ENCODE results near the gene PDCD7.
"Not testable (repeated sequence)": the region's sequence is repeated elsewhere in the genome, so short reads cannot be mapped to it uniquely, and the experiment has no call there.

The PDCD7 gene, protein sequence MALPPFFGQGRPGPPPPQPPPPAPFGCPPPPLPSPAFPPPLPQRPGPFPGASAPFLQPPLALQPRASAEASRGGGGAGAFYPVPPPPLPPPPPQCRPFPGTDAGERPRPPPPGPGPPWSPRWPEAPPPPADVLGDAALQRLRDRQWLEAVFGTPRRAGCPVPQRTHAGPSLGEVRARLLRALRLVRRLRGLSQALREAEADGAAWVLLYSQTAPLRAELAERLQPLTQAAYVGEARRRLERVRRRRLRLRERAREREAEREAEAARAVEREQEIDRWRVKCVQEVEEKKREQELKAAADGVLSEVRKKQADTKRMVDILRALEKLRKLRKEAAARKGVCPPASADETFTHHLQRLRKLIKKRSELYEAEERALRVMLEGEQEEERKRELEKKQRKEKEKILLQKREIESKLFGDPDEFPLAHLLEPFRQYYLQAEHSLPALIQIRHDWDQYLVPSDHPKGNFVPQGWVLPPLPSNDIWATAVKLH

DNA sequence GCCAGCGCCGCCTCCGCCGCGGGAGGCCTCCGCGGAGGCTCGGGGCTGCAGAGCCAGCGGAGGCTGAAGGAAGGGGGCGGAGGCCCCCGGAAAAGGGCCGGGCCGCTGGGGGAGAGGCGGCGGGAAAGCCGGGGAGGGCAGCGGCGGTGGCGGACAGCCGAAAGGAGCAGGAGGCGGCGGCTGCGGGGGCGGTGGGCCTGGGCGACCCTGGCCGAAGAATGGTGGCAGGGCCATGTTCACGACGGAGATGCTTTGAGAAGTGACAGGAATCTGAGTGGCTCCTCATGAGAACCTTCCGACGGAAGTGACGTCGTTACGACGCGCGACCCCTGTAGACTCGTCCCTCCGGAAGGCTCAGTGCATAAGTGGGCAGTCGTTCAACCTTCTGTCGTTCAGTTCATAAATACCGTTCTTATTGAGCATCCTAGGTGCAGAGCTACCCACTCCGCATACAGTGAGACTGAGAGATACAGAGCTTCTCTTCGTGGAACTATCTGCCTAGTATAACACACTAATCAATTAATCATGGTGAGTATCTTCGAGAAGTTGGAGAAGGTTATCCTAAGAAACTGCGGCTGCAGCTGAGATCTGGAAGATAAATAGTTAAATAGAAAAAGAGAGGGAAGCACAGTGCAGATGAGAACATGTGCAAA is at the start of gene PDCD7:
Gene PDCD7, minus strand, starts transcription at position 261 of the 653 bp plus-strand sequence. Its CDS starts 27 bp downstream, at position 234.
- DNase-seq: peak; percentile 67 to 82

DNA sequence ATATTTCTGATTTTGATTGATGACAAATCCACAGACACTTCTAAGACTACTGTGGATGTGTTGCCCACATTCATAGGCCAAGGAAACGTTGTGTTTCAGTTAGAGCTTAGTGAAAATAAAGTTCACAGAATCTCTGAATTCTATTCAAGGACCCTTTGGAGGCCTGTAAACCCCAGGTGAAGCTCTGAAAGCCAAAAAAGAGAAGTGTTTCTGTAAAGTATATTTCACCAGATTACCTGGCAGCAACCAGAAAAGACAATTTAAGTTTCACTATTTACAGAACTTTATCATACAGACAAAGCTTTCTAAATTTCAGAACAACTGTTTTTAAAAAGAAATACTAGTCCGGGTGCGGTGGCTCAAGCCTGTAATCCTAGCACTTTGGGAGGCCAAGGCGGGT is 48.9 kb upstream of the PDCD7 start:
- no peak for DNase-seq

DNA sequence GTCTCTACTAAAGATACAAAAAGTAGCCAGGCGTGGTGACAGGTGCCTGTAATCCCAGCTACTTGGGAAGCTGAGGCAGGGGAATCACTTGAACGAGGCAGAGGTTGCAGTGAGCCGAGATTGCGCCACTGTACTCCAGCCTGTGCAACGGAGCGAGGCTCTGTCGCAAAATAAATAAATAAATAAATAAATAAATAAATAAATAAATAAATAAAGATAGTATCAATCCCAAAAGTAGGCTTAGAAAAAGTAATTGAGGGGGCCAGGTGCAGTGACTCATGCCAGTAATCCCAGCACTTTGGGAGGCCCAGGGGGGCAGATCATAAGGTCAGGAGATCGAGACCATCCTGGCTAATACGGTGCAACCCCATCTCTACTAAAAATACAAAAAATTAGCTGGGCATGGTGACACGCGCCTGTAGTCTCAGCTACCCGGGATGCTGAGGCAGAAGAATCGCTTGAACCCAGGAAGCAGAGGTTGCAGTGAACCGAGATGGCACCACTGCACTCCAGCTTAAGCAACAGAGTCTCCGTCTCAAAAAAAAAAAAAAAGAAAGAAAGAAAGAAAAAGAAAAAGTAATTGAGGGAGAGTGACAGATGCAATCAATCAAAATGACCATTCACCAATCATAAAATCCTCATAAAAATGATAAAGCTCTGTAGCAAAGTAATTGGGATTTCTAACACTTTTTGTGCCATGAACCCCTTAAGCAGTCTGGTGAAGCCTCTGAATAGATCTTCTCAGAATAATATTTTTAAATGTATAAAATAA is 48.2 kb upstream of the PDCD7 start:
- DNase-seq: not testable (repeated sequence)

DNA sequence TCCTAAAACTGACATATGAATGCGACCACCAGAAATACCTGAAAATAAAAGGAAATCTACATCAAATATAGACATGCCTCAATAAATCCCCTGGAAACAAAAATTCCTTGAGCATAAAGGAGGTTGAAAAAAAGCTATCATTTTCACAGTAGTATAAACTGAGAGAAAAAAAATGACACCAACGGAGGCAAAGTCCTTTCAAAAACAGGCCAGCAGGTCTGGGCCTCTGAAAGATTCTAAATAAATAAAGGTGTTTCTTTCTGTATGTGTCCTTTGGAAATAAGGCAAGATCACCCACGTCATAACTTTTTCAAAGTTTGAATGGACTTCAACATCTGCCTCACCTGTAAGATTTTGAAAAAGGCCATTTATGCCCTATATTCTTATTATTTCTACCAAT is 46.6 kb upstream of the PDCD7 start:
- DNase-seq: no peak

DNA sequence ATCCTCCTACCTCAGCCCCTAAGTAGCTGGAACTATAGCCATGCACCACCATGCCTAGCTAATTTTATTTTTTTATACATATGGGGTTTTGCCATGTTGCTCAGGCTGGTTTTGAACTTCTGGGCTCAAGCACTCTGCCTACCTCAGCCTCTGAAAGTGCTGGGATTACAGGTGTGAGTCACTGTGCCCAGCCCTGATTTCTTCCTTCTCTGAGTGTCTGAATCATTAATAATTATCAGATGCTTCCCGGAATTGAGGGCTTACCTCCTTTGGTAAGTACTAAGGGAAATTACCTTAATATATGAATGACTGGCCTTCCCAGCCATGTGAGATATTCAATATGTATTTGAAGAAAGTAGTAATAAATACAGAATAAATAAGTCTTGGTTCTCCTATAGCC is 44.3 kb upstream of the PDCD7 start:
- DNase-seq: no peak

DNA sequence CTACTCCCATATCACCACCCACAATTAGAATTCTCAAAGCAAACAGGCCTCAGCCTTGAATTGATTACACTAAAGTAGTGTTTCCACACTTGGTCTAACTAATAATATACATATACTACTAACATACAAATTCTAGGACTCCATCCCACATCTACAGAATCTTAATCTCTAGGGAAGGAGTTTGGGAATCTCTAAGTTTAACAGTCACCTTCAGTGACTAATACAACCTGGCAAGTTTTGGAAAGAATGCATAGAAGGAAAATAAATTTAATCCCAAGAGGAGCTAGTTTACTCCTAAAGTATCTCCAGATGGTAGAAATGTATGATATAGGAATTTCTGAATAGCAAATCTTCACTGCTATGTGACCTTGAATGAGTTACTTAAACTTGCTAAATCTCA is 42.4 kb upstream of the PDCD7 start:
- DNase-seq: no peak

DNA sequence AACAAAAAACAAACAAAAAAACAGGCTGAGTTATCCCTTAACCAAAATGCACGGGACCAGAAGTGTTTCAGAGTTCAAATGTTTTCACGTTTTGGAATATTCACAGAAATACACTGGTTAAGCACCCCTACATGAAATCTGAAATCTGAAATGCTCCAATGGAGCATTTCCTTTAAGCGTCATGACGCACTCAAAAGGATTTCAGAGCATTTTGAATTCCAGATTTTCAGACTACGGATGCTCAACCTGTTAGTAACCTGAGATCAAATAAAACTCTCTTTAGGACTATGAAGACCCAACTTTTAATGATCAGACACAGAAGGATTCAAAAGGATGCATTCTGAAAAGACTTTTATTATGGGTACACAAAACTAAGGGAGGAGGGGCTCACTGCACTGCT is 41.9 kb upstream of the PDCD7 start:
- DNase-seq: no peak

DNA sequence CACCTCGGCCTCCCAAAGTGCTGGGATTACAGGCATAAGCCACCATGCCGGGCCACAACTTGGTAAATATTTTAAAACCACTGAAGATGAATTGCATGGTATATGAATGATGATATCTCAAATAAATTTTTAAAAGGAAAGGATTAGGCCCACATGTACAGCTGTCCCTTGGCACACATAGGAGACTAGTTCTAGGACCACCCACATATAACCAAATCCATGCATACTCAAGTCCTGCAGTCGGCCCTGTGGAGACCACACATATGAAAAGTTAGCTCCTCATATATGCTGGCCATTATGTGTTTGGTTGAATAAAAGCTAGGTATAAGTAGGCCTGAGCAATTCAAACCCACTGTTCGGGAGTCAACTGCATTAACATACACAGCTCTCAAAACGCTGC is 40.9 kb upstream of the PDCD7 start:
- no peak for DNase-seq

DNA sequence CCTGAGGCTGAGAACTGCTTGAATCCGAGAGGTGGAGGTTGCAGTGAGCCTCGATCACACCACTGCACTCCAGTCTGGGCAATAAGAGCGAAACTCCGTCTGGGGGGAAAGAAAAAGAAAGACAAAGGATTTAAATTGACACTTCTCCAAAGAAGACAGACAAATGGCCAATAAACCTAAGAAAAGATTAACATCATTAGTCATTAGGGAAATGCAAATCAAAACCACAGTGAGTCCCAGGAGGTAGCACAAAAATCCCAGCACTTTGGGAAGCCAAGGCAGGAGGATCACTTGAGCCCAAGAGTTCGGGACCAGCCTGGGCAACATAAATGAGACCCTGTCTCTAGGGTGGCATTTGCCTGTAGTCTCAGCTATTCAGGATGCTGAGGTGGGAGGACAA is 38.9 kb upstream of the PDCD7 start:
- no peak for DNase-seq

DNA sequence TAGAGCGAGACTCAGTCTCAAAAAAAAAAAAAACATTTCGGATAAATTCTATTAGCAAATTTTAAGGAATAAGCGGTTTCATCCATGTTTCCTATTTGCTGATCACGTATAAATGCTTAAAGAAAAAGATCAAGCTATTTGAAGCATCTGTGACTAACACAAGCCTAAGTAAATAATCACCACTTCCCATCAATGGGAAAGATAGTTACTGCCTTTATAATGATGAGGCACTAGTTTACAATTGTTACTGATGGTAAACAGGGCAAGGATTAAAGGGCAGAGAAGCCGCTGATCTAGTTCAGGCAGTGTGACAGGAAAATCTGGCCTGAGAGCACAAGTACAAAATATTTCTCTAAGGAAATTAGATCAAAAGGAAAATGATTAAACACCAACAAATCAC is 37.8 kb upstream of the PDCD7 start:
- DNase-seq: no peak

DNA sequence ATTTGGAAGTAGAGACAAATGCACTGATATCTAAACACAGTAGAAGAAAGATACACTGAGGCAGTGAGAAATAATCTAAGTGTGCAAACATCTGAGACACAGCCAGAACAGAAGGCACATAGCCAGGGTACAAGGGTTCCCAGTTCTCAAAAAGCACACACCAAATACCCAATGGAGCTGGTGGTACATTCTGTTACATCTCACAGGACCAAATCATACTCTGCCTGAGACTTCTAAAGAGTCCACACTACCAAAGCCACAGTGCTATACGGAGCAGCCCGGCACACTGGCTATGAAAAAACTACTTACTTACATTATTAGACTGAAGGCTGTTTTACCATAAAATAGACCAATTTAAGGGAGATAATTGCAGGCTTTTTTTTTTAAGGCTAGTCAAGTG is 32.3 kb upstream of the PDCD7 start:
- no peak for DNase-seq

DNA sequence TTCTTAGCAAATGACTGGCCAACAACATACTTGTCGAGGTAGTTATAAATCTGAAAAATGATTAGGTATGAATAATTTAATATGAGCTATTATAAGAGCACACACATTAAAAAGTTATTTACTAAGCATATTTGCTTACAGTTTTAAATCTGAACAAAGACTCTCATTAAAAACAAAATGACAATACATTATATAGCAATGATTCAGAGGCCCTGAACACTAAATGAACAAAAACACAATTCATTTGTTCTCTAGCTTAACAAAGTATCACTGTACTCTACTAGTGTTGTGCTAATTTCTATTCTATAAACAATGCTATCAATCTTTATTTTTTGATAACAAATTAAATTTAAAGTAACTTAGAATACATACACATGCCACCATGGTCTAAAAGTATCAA is 30.5 kb upstream of the PDCD7 start:
- no peak for DNase-seq

DNA sequence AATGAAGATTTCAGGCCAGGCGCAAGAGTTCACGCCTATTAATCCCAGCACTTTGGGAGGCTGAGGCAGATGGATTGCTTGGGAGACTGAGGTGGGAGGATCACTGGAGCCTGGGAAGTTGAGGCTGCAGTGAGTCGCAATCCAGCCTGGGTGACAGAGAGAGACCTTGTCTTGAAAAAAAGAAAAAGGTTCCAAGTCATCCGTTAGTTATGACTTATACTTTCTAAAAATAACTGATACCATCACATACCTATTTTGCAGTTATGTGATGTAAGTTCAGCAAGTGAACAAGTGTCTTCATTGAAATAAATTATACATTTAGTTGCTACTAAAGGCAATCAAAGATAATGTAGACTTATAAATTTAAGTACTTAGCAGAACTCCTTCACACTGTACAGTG is 29.4 kb upstream of the PDCD7 start:
- DNase-seq: no peak

DNA sequence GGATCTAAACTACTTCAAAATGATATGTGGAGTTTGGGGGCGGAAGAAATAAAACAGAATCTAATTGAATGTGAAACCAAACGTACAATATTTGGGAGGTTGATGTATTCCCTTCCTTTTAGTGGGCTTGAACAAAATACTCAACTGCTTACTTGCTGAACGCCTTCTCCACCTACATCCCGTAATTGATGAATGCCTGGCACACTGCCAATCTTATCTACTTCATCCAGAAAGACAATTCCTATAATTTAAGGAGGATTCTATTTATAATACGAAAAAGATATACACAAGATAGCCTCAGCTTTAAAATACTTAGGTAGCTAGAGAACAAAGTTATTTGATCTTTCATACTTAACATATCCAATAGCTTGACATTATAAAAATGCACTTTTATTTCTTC is 23.1 kb upstream of the PDCD7 start:
- DNase-seq: no peak

DNA sequence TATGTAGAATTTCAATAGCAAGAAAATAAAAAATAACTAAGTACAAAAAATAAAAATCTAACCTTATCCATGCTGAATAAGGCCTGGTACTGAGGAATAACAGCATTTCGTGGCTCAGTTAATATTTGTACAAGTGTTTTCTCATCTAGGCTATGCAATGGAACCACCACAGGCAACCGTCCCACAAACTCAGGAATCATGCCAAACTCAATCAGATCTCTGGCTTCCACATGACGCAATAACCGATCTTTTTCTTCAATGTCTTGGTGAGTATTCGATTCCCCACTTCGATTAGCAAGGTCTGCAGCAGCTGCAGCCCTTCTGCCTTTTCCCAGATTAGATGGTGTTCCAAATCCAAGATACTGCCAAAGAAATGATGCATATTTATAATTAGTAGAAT is 21.1 kb upstream of the PDCD7 start:
- no peak for DNase-seq

DNA sequence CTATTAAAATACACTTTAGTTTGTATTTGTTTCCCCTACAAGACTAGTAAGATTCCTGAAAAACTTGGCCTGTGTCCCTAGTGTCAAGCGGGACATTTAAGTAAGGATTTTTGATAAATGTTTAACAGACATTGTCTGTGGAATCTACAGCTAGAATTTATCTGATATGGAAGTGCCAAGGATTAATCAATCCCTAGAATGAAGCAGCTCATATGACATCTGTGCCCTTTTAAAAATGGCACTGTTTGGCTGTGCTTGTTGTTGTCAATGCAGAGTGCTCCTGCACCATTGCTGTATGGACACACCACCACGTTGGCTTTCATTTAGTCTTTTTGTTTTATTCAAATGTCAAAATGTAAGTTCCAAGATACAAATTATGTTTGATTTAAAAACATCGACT is 14.3 kb upstream of the PDCD7 start:
- DNase-seq: no peak

DNA sequence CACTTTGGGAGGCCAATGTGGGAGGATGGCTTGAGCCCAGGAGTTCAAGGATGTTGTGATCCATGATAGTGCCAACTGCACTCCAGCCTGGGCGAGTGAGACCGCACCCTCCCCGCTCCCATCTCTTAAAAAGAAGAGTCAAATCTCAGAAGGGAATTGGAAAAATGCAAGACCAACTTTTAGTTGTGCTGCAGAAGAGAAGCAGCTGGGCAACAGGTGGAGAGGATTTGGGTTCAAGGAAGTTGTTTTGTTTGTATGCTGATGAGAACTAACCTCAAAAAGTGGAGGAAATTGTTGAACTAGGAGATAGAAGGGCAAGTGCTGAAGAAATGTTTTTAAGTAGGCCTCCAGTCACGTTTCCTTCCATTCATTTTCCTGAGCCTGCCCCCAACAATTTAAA is 12.8 kb upstream of the PDCD7 start:
- no peak for DNase-seq

DNA sequence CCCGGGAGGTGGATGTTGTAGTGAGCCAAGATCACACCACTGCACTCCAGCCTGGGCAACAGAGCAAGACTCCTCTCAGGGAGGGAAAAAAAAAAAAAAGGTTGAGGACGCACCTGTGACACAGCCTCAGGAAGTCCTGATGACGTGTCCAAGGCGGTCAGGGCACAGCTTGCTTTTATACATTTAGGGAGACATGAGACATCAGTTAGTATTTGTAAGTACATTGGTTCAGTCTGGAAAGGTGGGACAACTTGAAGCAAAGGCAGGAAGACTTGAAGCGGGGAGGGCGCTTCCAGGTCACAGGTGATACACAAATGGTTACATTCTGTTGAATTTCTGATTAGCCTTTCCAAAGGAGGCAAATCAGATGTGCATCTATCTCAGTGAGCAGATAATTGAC is 5.0 kb upstream of the PDCD7 start:
- not testable (repeated sequence) for DNase-seq

DNA sequence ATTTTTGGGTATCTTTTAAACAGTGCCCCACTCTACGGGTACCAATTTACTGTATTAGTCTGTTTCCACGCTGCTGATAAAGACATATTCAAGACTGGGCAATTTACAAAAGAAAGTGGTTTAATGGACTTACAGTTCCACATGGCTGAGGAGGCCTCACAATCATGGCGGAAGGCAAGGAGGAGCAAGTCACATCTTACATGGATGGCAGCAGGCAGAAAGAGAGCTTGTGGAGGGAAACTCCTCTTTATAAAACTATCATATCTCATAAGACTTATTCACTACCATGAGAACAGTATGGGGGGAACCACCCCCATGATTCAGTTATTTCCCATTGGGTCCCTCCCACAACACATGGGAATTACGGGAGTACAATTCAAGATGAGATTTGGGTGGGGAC is 4.3 kb upstream of the PDCD7 start:
- DNase-seq: not testable (repeated sequence)

DNA sequence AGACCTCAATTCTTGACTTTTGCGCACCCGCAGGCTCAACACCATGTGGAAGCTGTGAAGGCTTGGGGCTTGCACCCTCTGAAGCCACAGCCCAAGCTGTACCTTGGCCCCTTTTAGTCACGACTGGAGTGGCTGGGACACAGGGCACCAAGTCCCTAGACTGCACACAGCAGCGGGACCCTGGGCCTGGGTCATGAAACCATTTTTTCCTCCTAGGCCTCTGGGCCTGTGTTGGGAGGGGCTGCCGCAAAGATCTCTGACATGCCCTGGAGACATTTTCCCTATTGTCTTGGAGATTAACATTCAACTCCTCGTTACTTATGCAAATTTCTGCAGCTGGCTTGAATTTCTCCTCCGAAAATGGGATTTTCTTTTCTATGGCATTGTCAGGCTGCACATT is 3.5 kb upstream of the PDCD7 start:
- not testable (repeated sequence) for DNase-seq

DNA sequence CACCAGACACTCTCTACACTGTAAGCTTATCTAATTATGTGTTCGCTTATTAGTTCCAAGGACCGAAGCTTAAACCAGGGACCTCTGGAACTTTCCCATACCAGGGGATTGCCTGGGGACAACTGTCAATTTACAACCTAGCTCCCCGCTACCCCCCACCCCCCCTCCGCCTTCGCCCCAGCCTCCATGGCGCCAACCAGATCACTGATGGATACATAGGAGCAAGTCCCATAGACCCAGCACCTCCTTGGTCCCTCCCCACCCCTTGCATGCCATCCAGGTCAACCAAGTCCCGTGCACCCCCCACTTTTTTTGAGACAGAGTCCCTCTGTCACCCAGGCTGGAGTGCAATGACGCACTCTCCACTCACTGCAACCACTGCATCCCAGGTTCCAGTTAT is 930 bp upstream of the PDCD7 start:
- no peak for DNase-seq

DNA sequence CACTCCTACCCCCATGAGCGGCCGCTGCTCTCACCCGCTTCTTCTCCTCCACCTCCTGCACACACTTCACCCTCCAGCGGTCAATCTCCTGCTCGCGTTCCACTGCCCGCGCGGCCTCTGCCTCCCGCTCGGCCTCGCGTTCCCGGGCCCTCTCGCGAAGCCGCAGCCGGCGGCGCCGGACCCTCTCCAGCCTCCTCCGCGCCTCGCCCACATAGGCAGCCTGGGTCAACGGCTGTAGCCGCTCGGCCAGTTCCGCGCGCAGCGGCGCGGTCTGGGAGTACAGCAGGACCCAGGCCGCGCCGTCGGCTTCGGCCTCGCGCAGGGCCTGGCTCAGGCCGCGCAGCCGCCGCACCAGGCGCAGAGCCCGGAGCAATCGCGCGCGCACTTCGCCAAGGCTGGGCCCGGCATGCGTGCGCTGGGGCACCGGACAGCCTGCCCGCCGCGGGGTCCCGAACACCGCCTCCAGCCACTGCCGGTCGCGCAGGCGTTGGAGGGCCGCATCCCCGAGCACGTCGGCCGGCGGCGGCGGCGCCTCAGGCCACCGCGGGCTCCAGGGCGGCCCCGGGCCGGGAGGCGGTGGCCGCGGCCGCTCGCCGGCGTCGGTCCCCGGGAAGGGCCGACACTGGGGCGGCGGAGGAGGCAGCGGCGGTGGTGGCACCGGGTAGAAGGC is 595 bp downstream of the PDCD7 start:
- DNase-seq: peak; percentile 1 to 16

DNA sequence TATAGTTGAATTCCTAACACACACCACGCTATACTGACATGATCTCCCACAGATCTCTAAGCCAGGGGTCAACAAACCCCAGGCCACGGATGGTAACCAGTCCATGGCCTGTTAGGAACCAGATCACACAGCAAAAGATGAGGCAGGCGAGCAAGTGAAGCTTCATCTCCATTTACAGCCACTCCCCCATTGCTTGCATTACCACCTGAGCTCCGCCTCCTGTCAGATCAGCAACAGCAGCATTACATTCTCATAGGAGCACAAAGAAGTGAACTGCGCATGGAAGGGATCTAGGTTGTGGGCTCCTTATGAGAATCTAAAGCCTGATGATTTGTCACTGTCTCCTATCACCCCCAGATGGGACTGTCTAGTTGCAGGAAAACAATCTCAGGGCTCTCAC is 2.7 kb downstream of the PDCD7 start:
- DNase-seq: no peak
